SK-N-SH (cell line): Measurements from ENCODE around the gene TSPAN3. TPM values are rescaled to one million over a fixed set of nuclear protein-coding genes. Genes with fewer than 3 reads are reported as not detected.
A peak's percentile ranks its signal among the peaks of the same experiment; 100 is the strongest.

Experiments
- CTCF ChIA-PET: fragments of 300-600, 350-600 bp; formaldehyde crosslinking; extraction: SDS; loops from one replicate; lab custom pipeline; 2021; lab: Yijun Ruan, JAX
- POLR2A ChIA-PET: fragments of 350-600 bp; sonication (Branson Sonifier 250); formaldehyde crosslinking; extraction: SDS; loops from one replicate; lab custom pipeline; 2020; ENCODE audit warnings: antibody characterized with exemption, inconsistent platforms; lab: Yijun Ruan, JAX
- DNase-seq: peaks from one replicate; pipeline ENCODE4 v3.0.0; 2012
- H2AFZ ChIP-seq: fragments of 200-600 bp; sonication (generic); 2 replicates; pipeline ENCODE4 v1.8.1; 2016; ENCODE audit warnings: antibody characterized with exemption, mild to moderate bottlenecking, low read depth
- H3F3A ChIP-seq: fragments of 200-600 bp; sonication (generic); replicated peaks from 2 replicates; pipeline ENCODE3; 2016; ENCODE audit warnings: antibody characterized with exemption, mild to moderate bottlenecking; ENCODE audit not compliant: insufficient read depth
- H3K27ac ChIP-seq, 2 experiments: fragments of 200-500 bp in 1 of 2; fragments of 200-600 bp in 1 of 2; sonication (Bioruptor generic) in 1 of 2; sonication (generic), shearing (Covaris generic) in 1 of 2; 2 replicates each; pipeline versions ENCODE4 v1.5.1 to v1.6.1; 2014 to 2016; ENCODE audit warnings: low read depth in 2 of 2, inconsistent platforms in 1 of 2, low read length in 1 of 2, mild to moderate bottlenecking in 1 of 2, mixed read lengths in 1 of 2
- H3K27me3 ChIP-seq: fragments of 200-600 bp; sonication (generic), shearing (Covaris generic); 2 replicates; pipeline ENCODE4 v1.6.1; 2016; ENCODE audit warnings: mixed run types; ENCODE audit not compliant: insufficient read depth
- H3K36me3 ChIP-seq, 2 experiments: fragments of 200-500 bp in 1 of 2; fragments of 200-600 bp in 1 of 2; sonication (Bioruptor generic) in 1 of 2; sonication (generic) in 1 of 2; replicated peaks in 1 of 2; 2 replicates each; pipeline versions ENCODE3 to v1.5.1; 2014 to 2016; ENCODE audit warnings: low read length in 1 of 2, mild to moderate bottlenecking in 1 of 2; ENCODE audit not compliant: insufficient read depth in 2 of 2, control insufficient read depth in 1 of 2
- H3K4me1 ChIP-seq, 2 experiments: fragments of 200-500 bp in 1 of 2; fragments of 200-600 bp in 1 of 2; sonication (Bioruptor generic) in 1 of 2; sonication (generic), shearing (Covaris generic) in 1 of 2; 2 replicates each; pipeline versions ENCODE4 v1.5.1 to v1.6.1; 2014 to 2016; ENCODE audit warnings: low read depth in 1 of 2, low read length in 1 of 2, mixed run types in 1 of 2; ENCODE audit not compliant: insufficient read depth in 2 of 2, control insufficient read depth in 1 of 2
- H3K4me2 ChIP-seq: fragments of 200-600 bp; sonication (generic), shearing (Covaris generic); 2 replicates; pipeline ENCODE4 v1.6.1; 2017; ENCODE audit warnings: mixed run types
- H3K4me3 ChIP-seq, 2 experiments: fragments of 200-500 bp in 1 of 2; fragments of 200-600 bp in 1 of 2; sonication (Bioruptor generic) in 1 of 2; sonication (generic), shearing (Covaris generic) in 1 of 2; 2 replicates each; pipeline versions ENCODE4 v1.5.1 to v1.8.1; 2014 to 2016; ENCODE audit warnings: low read depth in 2 of 2, inconsistent platforms in 1 of 2, low read length in 1 of 2, mild to moderate bottlenecking in 1 of 2, mixed read lengths in 1 of 2, moderate library complexity in 1 of 2
- H3K79me2 ChIP-seq: fragments of 200-600 bp; sonication (generic); 2 replicates; pipeline ENCODE4 v1.8.1; 2017; ENCODE audit warnings: mild to moderate bottlenecking; ENCODE audit not compliant: insufficient read depth
- H3K9ac ChIP-seq: fragments of 200-600 bp; sonication (generic); 2 replicates; pipeline ENCODE4 v1.6.1; 2017; ENCODE audit warnings: mixed run types
- H3K9me2 ChIP-seq: fragments of 200-600 bp; sonication (generic); 2 replicates; pipeline ENCODE4 v1.6.1; 2017; ENCODE audit warnings: mixed run types
- H3K9me3 ChIP-seq: fragments of 200-600 bp; sonication (generic); 2 replicates; pipeline ENCODE4 v1.6.1; 2017; ENCODE audit warnings: mixed run types, mild to moderate bottlenecking, moderate library complexity
- H4K20me1 ChIP-seq: fragments of 200-600 bp; sonication (generic); 2 replicates; pipeline ENCODE4 v1.6.1; 2017; ENCODE audit warnings: mild to moderate bottlenecking, mixed run types; ENCODE audit not compliant: insufficient read depth
- CHD2 ChIP-seq: fragments of 150-350 bp; IDR thresholded peaks from 2 replicates; pipeline ENCODE4 v1.6.1; 2018; ENCODE audit warnings: low read length; ENCODE audit not compliant: partially characterized antibody
- EZH2phosphoT487 ChIP-seq: fragments of 200-600 bp; sonication (generic); IDR thresholded peaks from 2 replicates; pipeline ENCODE4 v1.6.1; 2017; ENCODE audit warnings: low read depth, mixed run types, mild to moderate bottlenecking, antibody characterized with exemption, moderate library complexity, borderline replicate concordance
- GATA2 ChIP-seq: sonication (generic); formaldehyde crosslinking; IDR thresholded peaks from 2 replicates; pipeline ENCODE4 v1.5.0; 2020; ENCODE audit warnings: mild to moderate bottlenecking, missing genetic modification reagents
- JUND ChIP-seq: IDR thresholded peaks from 2 replicates; pipeline ENCODE4 v1.4.0; 2012
- MXI1 ChIP-seq: IDR thresholded peaks from 2 replicates; pipeline ENCODE4 v1.6.1; 2012; ENCODE audit warnings: mild to moderate bottlenecking, low read depth, low read length, improper control_type of control experiment
- RAD21 ChIP-seq: IDR thresholded peaks from 2 replicates; pipeline ENCODE4 v1.6.1; 2012; ENCODE audit warnings: mild to moderate bottlenecking, low read length
- SIN3A ChIP-seq: IDR thresholded peaks from 2 replicates; pipeline ENCODE4 v1.6.1; 2012; ENCODE audit warnings: low read depth, mild to moderate bottlenecking, low read length, moderate library complexity, borderline replicate concordance
- WGBS: methylation state at CpG from one replicate; pipeline ENCODE4 v1.1.6; 2017; ENCODE audit warnings: low lambda C conversion rate; 5-methylcytosine and 5-hydroxymethylcytosine counted together
- polyA plus RNA-seq, 3 experiments: library from polyadenylated mRNA; depleted of rRNA; stranded (reverse); fragments of >200 nt; gene quantifications; 2 replicates each; pipeline ENCODE4 v1.2.3, GENCODE V29; 2012
- TF ChIP-seq, protein P1 (sequence below): IDR thresholded peaks from 2 replicates; pipeline ENCODE4; 2012
- TF ChIP-seq, protein P2 (sequence below): IDR thresholded peaks from 2 replicates; pipeline ENCODE4 v1.4.0; 2012; ENCODE audit warnings: low read depth, borderline replicate concordance
- TF ChIP-seq, protein P3 (sequence below): IDR thresholded peaks from 2 replicates; pipeline ENCODE4 v1.4.0; 2012; ENCODE audit warnings: low read depth
- TF ChIP-seq, protein P4 (sequence below): fragments of 150-350 bp; IDR thresholded peaks from 2 replicates; pipeline ENCODE4 v1.6.1; 2017; ENCODE audit warnings: antibody characterized with exemption, low read length, low read depth, borderline replicate concordance

TSPAN3 gene
- polyA plus RNA-seq, 1 of the 3 experiments (the other 2 are of a cell fraction), result 409 TPM

DNA sequence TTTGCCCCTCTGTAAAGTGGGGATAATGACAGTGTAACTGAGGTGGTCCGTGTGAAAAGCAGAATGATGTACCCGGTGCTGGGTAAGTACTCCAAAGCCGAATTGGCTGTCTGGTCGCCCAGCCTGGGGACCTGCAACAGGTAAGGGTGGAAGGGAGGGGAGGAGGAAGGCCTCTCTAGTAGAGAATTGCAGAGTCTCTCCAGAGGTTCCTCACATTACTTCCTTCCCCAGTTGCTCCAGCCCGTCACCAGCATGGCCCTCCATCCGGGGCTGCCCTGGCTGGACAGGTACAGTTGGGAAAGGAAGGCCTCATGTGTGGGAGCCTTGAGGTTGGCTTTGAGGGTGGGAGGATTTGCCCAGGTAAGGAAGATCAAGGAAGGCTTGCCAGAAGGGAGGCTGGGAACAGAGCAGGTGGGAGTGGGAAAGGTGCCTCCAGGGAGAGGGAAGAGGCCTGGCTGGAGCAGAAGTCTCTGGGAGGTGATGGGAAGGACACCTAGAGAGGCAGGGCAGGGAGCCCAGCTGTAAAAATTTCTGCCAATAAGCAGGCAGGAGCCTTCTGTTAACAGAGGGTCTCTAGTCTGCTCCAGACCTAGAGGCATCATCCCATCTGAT is 77.7 kb downstream of the TSPAN3 start (continued):
- TF ChIP-seq, protein P1, sequence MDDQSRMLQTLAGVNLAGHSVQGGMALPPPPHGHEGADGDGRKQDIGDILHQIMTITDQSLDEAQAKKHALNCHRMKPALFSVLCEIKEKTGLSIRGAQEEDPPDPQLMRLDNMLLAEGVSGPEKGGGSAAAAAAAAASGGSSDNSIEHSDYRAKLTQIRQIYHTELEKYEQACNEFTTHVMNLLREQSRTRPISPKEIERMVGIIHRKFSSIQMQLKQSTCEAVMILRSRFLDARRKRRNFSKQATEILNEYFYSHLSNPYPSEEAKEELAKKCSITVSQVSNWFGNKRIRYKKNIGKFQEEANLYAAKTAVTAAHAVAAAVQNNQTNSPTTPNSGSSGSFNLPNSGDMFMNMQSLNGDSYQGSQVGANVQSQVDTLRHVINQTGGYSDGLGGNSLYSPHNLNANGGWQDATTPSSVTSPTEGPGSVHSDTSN, result no peak
- TF ChIP-seq GATA2 (CRISPR knock-in tag) (no peak), SIN3A (no peak), JUND (no peak), RAD21 (no peak)

DNA sequence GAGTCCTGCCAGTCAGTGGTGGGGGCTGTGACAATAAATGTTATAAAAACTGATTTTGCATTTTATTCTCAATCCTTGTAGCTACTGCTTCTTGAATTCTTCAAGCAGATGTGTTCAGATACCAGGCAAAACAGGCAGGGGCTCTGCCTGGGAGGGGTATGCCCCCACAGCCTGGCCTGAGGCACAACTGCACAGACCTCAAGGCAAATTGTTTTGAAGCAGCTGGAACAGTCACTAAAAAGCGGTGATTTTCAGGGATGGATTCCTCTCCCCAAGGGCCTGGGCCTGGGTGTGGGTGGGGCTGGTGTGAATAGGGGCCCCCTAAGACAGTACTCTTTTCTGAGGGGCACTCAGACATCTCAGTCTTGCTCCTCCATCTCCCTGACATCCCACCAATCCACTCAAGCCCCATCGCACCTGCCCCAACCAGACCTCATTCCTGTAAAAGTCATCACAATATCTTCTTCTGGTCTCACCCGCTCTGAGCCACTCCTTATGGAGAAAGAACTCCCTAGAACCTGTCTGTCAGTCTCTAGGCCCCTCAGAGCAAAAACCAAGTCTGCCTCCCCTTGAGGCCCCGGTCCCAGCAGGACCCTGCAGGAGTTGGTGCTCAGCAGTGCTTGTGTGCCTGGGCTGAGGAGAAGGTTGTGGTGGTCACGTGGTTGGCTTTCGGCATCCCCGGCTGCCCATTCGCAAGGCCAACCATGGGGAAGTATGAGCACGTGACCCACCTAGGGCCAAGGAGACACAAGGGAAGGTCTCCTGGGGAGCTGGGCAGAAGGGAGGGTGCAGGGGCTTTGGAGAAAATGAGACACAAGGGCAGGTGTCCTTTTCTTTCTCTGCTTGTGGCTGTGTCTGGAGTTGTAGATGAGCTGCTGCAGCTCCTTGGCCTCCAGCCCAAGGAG is 78.9 kb downstream of the TSPAN3 start:
- Histone ChIP-seq H3K79me2 (no peaks in the 10 kb centered on the region), H3K9me2 (no peaks in the 10 kb centered on the region), H3K4me3 (no peak overlapping the region), H3K9me3 (no peaks in the 10 kb centered on the region), H3K9ac (no peak overlapping the region), H3F3A (no peaks in the 10 kb centered on the region), H3K27ac (no peak overlapping the region), H3K27me3 (no peaks in the 10 kb centered on the region), H3K4me1 (peaks cover 16 to 25% of the 10 kb centered on the region in 2 experiments; a peak in 3 of 4 replicates), H3K36me3 (no peaks in the 10 kb centered on the region), H2AFZ (no peak overlapping the region), H3K4me2 (no peak overlapping the region), H4K20me1 (no peaks in the 10 kb centered on the region)
- TF ChIP-seq, protein P2, sequence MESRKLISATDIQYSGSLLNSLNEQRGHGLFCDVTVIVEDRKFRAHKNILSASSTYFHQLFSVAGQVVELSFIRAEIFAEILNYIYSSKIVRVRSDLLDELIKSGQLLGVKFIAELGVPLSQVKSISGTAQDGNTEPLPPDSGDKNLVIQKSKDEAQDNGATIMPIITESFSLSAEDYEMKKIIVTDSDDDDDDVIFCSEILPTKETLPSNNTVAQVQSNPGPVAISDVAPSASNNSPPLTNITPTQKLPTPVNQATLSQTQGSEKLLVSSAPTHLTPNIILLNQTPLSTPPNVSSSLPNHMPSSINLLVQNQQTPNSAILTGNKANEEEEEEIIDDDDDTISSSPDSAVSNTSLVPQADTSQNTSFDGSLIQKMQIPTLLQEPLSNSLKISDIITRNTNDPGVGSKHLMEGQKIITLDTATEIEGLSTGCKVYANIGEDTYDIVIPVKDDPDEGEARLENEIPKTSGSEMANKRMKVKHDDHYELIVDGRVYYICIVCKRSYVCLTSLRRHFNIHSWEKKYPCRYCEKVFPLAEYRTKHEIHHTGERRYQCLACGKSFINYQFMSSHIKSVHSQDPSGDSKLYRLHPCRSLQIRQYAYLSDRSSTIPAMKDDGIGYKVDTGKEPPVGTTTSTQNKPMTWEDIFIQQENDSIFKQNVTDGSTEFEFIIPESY, result no peak
- TF ChIP-seq CHD2, result no peak
- TF ChIP-seq, protein P3, sequence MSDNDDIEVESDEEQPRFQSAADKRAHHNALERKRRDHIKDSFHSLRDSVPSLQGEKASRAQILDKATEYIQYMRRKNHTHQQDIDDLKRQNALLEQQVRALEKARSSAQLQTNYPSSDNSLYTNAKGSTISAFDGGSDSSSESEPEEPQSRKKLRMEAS, result no peak
- TF ChIP-seq, protein P4, sequence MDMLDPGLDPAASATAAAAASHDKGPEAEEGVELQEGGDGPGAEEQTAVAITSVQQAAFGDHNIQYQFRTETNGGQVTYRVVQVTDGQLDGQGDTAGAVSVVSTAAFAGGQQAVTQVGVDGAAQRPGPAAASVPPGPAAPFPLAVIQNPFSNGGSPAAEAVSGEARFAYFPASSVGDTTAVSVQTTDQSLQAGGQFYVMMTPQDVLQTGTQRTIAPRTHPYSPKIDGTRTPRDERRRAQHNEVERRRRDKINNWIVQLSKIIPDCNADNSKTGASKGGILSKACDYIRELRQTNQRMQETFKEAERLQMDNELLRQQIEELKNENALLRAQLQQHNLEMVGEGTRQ, result no peak
- TF ChIP-seq EZH2phosphoT487, result no peak
- no peak for TF ChIP-seq MXI1
- ChIA-PET CTCF (no interaction called here), POLR2A (no interaction called here)
- DNase-seq, result peak; percentile 3
- 87% methylated on average over 8 of the region's 9 CpGs for WGBS

Other genes with a start within 250 kb of the TSPAN3 start
- 1.8 and 2.5 TPM in 2 replicates for gene SCAPER, start 165.8 kb downstream of the TSPAN3 start, polyA plus RNA-seq (2012; rRNA removed)
- gene RCN2, start 139.4 kb downstream of the TSPAN3 start, polyA plus RNA-seq (2012; rRNA removed), result 78.6 and 94.1 TPM in 2 replicates
- gene PSTPIP1, start 76.0 kb downstream of the TSPAN3 start, polyA plus RNA-seq (2012; rRNA removed), result 0.69 and 1.1 TPM in 2 replicates